ENCODE measurements around the gene SLAMF1. TPM values are rescaled to one million over a fixed set of nuclear protein-coding genes. Genes with fewer than 3 reads are reported as not detected.

SLAMF1 gene
- total and polyA plus RNA-seq, 2 donors from 2014 or later, result 0.13 to 3.3 TPM

GRCh38 chr1:160569806-160570205 is 77.0 kb downstream of the SLAMF1 start:
- no peaks in the 10 kb centered on the region for H3K36me3 ChIP-seq (ENCODE audit: control insufficient read depth in 2 of 3, insufficient read depth in 3 of 3, low read length in 3 of 3)
- H3K4me1 ChIP-seq (ENCODE audit: control insufficient read depth in 2 of 3, insufficient read depth in 2 of 3, low read depth in 1 of 3, low read length in 3 of 3), result no peaks in the 10 kb centered on the region
- no peak overlapping the region for H3K27ac ChIP-seq (ENCODE audit: low read depth in 2 of 2, low read length in 2 of 2)
- intact Hi-C loops (cut with DNase I), result no loop called here
- no peak for FAIRE-seq
- no peaks in the 10 kb centered on the region for H3K9me3 ChIP-seq (ENCODE audit: control insufficient read depth in 2 of 3, insufficient read depth in 1 of 3, low read length in 3 of 3)
- H3K27me3 ChIP-seq (ENCODE audit: control insufficient read depth, insufficient read depth, low read length), result no peaks in the 10 kb centered on the region
- DNase-seq, result no peak
- H3K4me3 ChIP-seq (ENCODE audit: low read length in 3 of 3), result no peak overlapping the region
- H3K9ac ChIP-seq (ENCODE audit: low read length in 3 of 3), result no peak overlapping the region
- TF ChIP-seq, protein P1, sequence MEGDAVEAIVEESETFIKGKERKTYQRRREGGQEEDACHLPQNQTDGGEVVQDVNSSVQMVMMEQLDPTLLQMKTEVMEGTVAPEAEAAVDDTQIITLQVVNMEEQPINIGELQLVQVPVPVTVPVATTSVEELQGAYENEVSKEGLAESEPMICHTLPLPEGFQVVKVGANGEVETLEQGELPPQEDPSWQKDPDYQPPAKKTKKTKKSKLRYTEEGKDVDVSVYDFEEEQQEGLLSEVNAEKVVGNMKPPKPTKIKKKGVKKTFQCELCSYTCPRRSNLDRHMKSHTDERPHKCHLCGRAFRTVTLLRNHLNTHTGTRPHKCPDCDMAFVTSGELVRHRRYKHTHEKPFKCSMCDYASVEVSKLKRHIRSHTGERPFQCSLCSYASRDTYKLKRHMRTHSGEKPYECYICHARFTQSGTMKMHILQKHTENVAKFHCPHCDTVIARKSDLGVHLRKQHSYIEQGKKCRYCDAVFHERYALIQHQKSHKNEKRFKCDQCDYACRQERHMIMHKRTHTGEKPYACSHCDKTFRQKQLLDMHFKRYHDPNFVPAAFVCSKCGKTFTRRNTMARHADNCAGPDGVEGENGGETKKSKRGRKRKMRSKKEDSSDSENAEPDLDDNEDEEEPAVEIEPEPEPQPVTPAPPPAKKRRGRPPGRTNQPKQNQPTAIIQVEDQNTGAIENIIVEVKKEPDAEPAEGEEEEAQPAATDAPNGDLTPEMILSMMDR (IDR thresholded peaks at IDR 0.05; ENCODE audit: borderline replicate concordance, extremely low read depth, insufficient read depth), result no peak

DNA sequence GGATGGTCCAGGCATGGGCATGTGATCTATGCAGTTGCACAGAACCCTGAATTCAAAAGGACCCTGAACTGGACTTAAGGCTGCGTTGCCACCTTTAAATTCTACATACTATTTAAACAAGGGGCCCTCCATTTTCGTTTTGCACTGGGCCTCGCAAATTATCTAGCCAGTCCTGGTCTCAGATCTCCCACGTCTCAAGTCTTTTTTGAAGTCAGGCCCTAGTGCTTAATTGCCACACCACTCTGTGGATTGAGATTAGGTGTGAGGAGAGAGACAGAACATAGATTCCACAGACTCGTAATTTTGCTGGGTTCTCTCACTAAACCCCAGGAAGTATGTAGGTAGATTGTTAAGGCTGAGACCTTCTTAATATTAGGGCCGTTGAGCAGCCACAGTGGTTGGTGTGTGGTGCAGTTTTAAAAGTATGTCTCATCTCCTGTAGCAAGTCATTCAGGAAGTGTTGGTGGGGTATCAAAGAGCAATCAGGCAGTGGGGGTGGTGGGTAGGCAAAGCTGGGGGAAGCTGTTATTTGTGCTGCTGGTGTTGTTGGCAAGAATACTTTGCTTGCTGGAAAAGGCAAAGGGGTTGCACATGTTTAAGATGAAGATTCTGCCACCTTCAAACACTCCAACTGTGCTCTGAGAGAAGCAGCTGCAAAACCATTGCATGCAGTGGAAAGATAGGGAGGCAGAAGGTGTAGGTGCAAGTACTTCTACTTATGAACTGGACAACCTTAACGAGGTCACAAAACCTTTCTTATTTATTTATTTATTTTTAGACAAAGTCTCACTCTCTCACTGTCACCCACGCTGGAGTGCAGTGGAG is 78.8 kb downstream of the SLAMF1 start:
- no peak overlapping the region for H3K27ac ChIP-seq (ENCODE audit: low read depth in 2 of 2, low read length in 2 of 2)
- H3K9me3 ChIP-seq (ENCODE audit: control insufficient read depth in 2 of 3, insufficient read depth in 1 of 3, low read length in 3 of 3), result no peaks in the 10 kb centered on the region
- intact Hi-C loops (cut with DNase I), result no loop called here
- TF ChIP-seq, protein P1 (IDR thresholded peaks at IDR 0.05; ENCODE audit: borderline replicate concordance, extremely low read depth, insufficient read depth), result no peak
- no peak overlapping the region for H3K9ac ChIP-seq (ENCODE audit: low read length in 3 of 3)
- no peaks in the 10 kb centered on the region for H3K27me3 ChIP-seq (ENCODE audit: control insufficient read depth, insufficient read depth, low read length)
- DNase-seq, result no peak
- H3K36me3 ChIP-seq (ENCODE audit: control insufficient read depth in 2 of 3, insufficient read depth in 3 of 3, low read length in 3 of 3), result no peaks in the 10 kb centered on the region
- no peak overlapping the region for H3K4me3 ChIP-seq (ENCODE audit: low read length in 3 of 3)
- no peaks in the 10 kb centered on the region for H3K4me1 ChIP-seq (ENCODE audit: control insufficient read depth in 2 of 3, insufficient read depth in 2 of 3, low read depth in 1 of 3, low read length in 3 of 3)
- no peak for FAIRE-seq

GRCh38 chr1:160567341-160567740 is 79.5 kb downstream of the SLAMF1 start:
- no peak overlapping the region for H3K9ac ChIP-seq (ENCODE audit: low read length in 3 of 3)
- H3K36me3 ChIP-seq (ENCODE audit: control insufficient read depth in 2 of 3, insufficient read depth in 3 of 3, low read length in 3 of 3), result no peaks in the 10 kb centered on the region
- FAIRE-seq (no peak), DNase-seq (no peak)
- H3K4me1 ChIP-seq (ENCODE audit: control insufficient read depth in 2 of 3, insufficient read depth in 2 of 3, low read depth in 1 of 3, low read length in 3 of 3), result no peaks in the 10 kb centered on the region
- H3K4me3 ChIP-seq (ENCODE audit: low read length in 3 of 3), result no peak overlapping the region
- no peaks in the 10 kb centered on the region for H3K9me3 ChIP-seq (ENCODE audit: control insufficient read depth in 2 of 3, insufficient read depth in 1 of 3, low read length in 3 of 3)
- no peak overlapping the region for H3K27ac ChIP-seq (ENCODE audit: low read depth in 2 of 2, low read length in 2 of 2)
- intact Hi-C loops (cut with DNase I), result no loop called here
- H3K27me3 ChIP-seq (ENCODE audit: control insufficient read depth, insufficient read depth, low read length), result no peaks in the 10 kb centered on the region
- TF ChIP-seq, protein P1 (IDR thresholded peaks at IDR 0.05; ENCODE audit: borderline replicate concordance, extremely low read depth, insufficient read depth), result no peak
